Thymus (tissue), 11 donors: ENCODE measurements around the gene ABCA4. TPM values are rescaled to one million over a fixed set of nuclear protein-coding genes. Genes with fewer than 3 reads are reported as not detected.

Experiments used
- DNase-seq, 9 donors: peaks; one replicate each; pipeline ENCODE4 v3.0.0-alpha.2; 2013; ENCODE audit warnings: low spot score in 9 of 9, low read depth in 6 of 9, missing footprints in 1 of 9
- H3K27ac ChIP-seq, 2 donors: one replicate each; pipeline ENCODE4 v1.5.1; 2013; ENCODE audit warnings: control low read depth in 1 of 2, low read depth in 1 of 2, low read length in 1 of 2, mild to moderate bottlenecking in 1 of 2, moderate library complexity in 1 of 2
- H3K27me3 ChIP-seq, 2 donors: one replicate each; pipeline ENCODE4 v1.5.1; 2013; ENCODE audit warnings: low read length in 1 of 2; ENCODE audit not compliant: control insufficient read depth in 2 of 2, insufficient read depth in 1 of 2
- H3K36me3 ChIP-seq, 2 donors: one replicate each; pipeline ENCODE4 v1.5.1; 2013; ENCODE audit warnings: low read length in 1 of 2, mild to moderate bottlenecking in 1 of 2, moderate library complexity in 1 of 2; ENCODE audit not compliant: control insufficient read depth in 2 of 2, insufficient read depth in 2 of 2
- H3K4me1 ChIP-seq, 2 donors: one replicate each; pipeline ENCODE4 v1.5.1; 2013; ENCODE audit warnings: low read length in 2 of 2; ENCODE audit not compliant: control insufficient read depth in 2 of 2, insufficient read depth in 2 of 2
- H3K4me3 ChIP-seq, 2 donors: one replicate each; pipeline ENCODE4 v1.5.1; 2013; ENCODE audit warnings: low read length in 2 of 2, control low read depth in 1 of 2, mild to moderate bottlenecking in 1 of 2
- H3K9me3 ChIP-seq, 2 donors: one replicate each; pipeline ENCODE4 v1.5.1; 2013; ENCODE audit warnings: low read length in 1 of 2, mild to moderate bottlenecking in 1 of 2; ENCODE audit not compliant: control insufficient read depth in 2 of 2, insufficient read depth in 1 of 2
- WGBS: extraction: QIAGEN DNeasy Blood & Tissue Kit; methylation state at CpG from one replicate; pipeline ENCODE4 v1.1.7; 2013; 5-methylcytosine and 5-hydroxymethylcytosine counted together
- polyA plus RNA-seq: library from polyadenylated mRNA; stranded (reverse); fragments of 200-250 nt; gene quantifications from one replicate; pipeline ENCODE4 v1.2.3, GENCODE V29; 2013
- total RNA-seq: library from RNA; stranded (reverse); fragments of 120-200 nt; gene quantifications from one replicate; pipeline ENCODE4 v1.2.4, GENCODE V29; 2013
- donor health status: healthy.

The ABCA4 gene
- total and polyA plus RNA-seq, 2 donors: 0.24 to 2.0 TPM

- H3K4me1 ChIP-seq: peaks cover 0 to 19% of the 10 kb centered on the region in 2 donors
- no peaks in the 10 kb centered on the region for H3K9me3 ChIP-seq
- no peak for DNase-seq
- H3K4me3 ChIP-seq: no peak overlapping the region
- H3K27me3 ChIP-seq: peaks cover 0 to 19% of the 10 kb centered on the region in 2 donors
- no peak overlapping the region for H3K27ac ChIP-seq
- WGBS: 76% methylated on average over 4 of the region's 4 CpGs
- H3K36me3 ChIP-seq: no peaks in the 10 kb centered on the region
These were observed 10.8 kb downstream of the ABCA4 start for GRCh38 chr1:94110021-94110761.

GRCh38 chr1:94109478-94109877 lies 11.5 kb downstream of the ABCA4 start:
- no peaks in the 10 kb centered on the region for H3K9me3 ChIP-seq
- peaks cover 0 to 24% of the 10 kb centered on the region in 2 donors for H3K27me3 ChIP-seq
- no peak overlapping the region for H3K27ac ChIP-seq
- 66% methylated on average over 4 of the region's 4 CpGs for WGBS
- H3K4me3 ChIP-seq: no peak overlapping the region
- H3K4me1 ChIP-seq: peaks cover 0 to 25% of the 10 kb centered on the region in 2 donors
- no peak for DNase-seq
- H3K36me3 ChIP-seq: no peaks in the 10 kb centered on the region

GRCh38 chr1:94107141-94107540 lies 13.8 kb downstream of the ABCA4 start:
- Histone ChIP-seq H3K27ac (no peak overlapping the region), H3K36me3 (no peaks in the 10 kb centered on the region), H3K4me3 (no peak overlapping the region), H3K9me3 (no peaks in the 10 kb centered on the region), H3K27me3 (peaks cover 0 to 29% of the 10 kb centered on the region in 2 donors), H3K4me1 (peaks cover 0 to 40% of the 10 kb centered on the region in 2 donors)
- WGBS: 91% methylated on average over 6 of the region's 6 CpGs
- no peak for DNase-seq

- Histone ChIP-seq H3K27me3 (peaks cover 0 to 30% of the 10 kb centered on the region in 2 donors), H3K4me3 (no peak overlapping the region), H3K36me3 (no peaks in the 10 kb centered on the region), H3K4me1 (peaks cover 0 to 44% of the 10 kb centered on the region in 2 donors), H3K27ac (no peak overlapping the region), H3K9me3 (no peaks in the 10 kb centered on the region)
- no peak for DNase-seq
- 87% methylated on average over 8 of the region's 8 CpGs for WGBS
These were observed 14.2 kb downstream of the ABCA4 start for GRCh38 chr1:94106716-94107115.

- no peak overlapping the region for H3K4me3 ChIP-seq
- H3K9me3 ChIP-seq: no peaks in the 10 kb centered on the region
- peak in 1 of 9 donors; percentile 41 for DNase-seq
- H3K36me3 ChIP-seq: no peaks in the 10 kb centered on the region
- 37% methylated on average over 9 of the region's 9 CpGs for WGBS
- peaks cover 0 to 30% of the 10 kb centered on the region in 2 donors for H3K27me3 ChIP-seq
- no peak overlapping the region for H3K27ac ChIP-seq
- H3K4me1 ChIP-seq: peaks cover 0 to 44% of the 10 kb centered on the region in 2 donors
These were observed 14.9 kb downstream of the ABCA4 start for GRCh38 chr1:94105957-94106529.

GRCh38 chr1:94105581-94105952 lies 15.4 kb downstream of the ABCA4 start:
- Histone ChIP-seq H3K9me3 (no peaks in the 10 kb centered on the region), H3K4me3 (no peak overlapping the region)

GRCh38 chr1:94104776-94105580 lies 16.0 kb downstream of the ABCA4 start:
- Histone ChIP-seq H3K4me3 (no peak overlapping the region), H3K4me1 (peaks cover 0 to 48% of the 10 kb centered on the region in 2 donors), H3K9me3 (no peaks in the 10 kb centered on the region), H3K27me3 (peaks cover 0 to 30% of the 10 kb centered on the region in 2 donors), H3K27ac (no peak overlapping the region), H3K36me3 (no peaks in the 10 kb centered on the region)
- WGBS: 81% methylated on average over 10 of the region's 10 CpGs
- no peak for DNase-seq

More at GRCh38 chr1:94105581-94105952, 15.4 kb downstream of the ABCA4 start:
- no peak for DNase-seq
- Histone ChIP-seq H3K27me3 (peaks cover 0 to 30% of the 10 kb centered on the region in 2 donors), H3K4me1 (peaks cover 0 to 48% of the 10 kb centered on the region in 2 donors), H3K36me3 (no peaks in the 10 kb centered on the region), H3K27ac (no peak overlapping the region)
- 55% methylated on average over 7 of the region's 7 CpGs for WGBS

- Histone ChIP-seq H3K9me3 (no peaks in the 10 kb centered on the region), H3K27ac (peak overlapping the region in 1 of 2 donors; percentile 60), H3K4me1 (peaks cover 0 to 55% of the 10 kb centered on the region in 2 donors), H3K36me3 (no peaks in the 10 kb centered on the region), H3K4me3 (no peak overlapping the region), H3K27me3 (peaks cover 0 to 30% of the 10 kb centered on the region in 2 donors)
- no peak for DNase-seq
- 94% methylated on average over 9 of the region's 9 CpGs for WGBS
These were observed 16.7 kb downstream of the ABCA4 start for GRCh38 chr1:94104127-94104684.
